Duodenal mucosa (tissue), 2 donors: ENCODE measurements around the gene CDCA4.

ENCODE experiments used
- H3K27ac ChIP-seq: one replicate; pipeline ENCODE4 v1.7.0; 2013; ENCODE audit warnings: low read depth, low read length
- H3K27me3 ChIP-seq, 2 donors: one replicate each; pipeline ENCODE4 v1.7.0; 2013; ENCODE audit warnings: low read length in 2 of 2, control low read depth in 1 of 2; ENCODE audit not compliant: insufficient read depth in 2 of 2, control insufficient read depth in 1 of 2
- H3K36me3 ChIP-seq, 2 donors: one replicate each; pipeline ENCODE4 v1.7.0; 2013; ENCODE audit warnings: low read length in 2 of 2, control low read depth in 1 of 2; ENCODE audit not compliant: insufficient read depth in 2 of 2, control insufficient read depth in 1 of 2
- H3K4me1 ChIP-seq, 2 donors: one replicate each; pipeline ENCODE4 v1.7.0; 2013; ENCODE audit warnings: low read length in 2 of 2, control low read depth in 1 of 2; ENCODE audit not compliant: insufficient read depth in 2 of 2, control insufficient read depth in 1 of 2
- H3K4me3 ChIP-seq, 2 donors: one replicate each; pipeline ENCODE4 v1.7.0; 2013; ENCODE audit warnings: low read length in 2 of 2, low read depth in 1 of 2
- H3K9ac ChIP-seq, 2 donors: one replicate each; pipeline ENCODE4 v1.7.0; 2013; ENCODE audit warnings: low read length in 2 of 2, low read depth in 1 of 2
- H3K9me3 ChIP-seq, 2 donors: one replicate each; pipeline ENCODE4 v1.7.0; 2013; ENCODE audit warnings: low read length in 2 of 2, control low read depth in 1 of 2; ENCODE audit not compliant: control insufficient read depth in 1 of 2

Gene CDCA4

DNA sequence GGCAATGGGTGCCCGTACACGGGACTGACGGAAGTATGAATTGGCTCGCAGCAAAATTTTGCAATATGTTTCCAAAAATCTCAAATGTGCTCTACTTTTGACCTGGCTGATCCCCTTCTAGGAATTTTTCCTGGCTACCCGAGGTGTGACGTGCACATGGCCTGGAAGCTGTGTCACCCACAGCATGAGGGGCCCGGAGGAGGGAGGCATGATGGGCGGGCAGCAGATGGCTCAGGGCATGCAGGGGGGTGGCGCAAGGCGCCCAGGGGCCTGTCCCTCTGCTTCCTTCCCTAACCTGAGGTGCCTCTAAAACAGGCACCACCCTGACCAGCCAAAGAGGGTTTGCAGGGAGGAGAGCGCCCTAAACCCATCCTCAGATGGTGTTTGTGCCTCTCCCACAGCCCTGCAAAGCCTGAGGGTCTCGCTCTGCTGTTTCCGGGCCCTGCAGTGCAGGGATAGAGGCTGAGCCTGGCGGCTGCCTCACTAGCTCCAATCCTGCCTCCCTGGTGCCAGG, 37.7 kb upstream of the CDCA4 start:
- Histone ChIP-seq H3K36me3 (no peaks in the 10 kb centered on the region), H3K4me3 (no peak overlapping the region), H3K4me1 (peaks cover 3 to 27% of the 10 kb centered on the region in 2 donors), H3K9me3 (no peaks in the 10 kb centered on the region), H3K9ac (no peak overlapping the region), H3K27ac (no peak overlapping the region), H3K27me3 (no peaks in the 10 kb centered on the region)

DNA sequence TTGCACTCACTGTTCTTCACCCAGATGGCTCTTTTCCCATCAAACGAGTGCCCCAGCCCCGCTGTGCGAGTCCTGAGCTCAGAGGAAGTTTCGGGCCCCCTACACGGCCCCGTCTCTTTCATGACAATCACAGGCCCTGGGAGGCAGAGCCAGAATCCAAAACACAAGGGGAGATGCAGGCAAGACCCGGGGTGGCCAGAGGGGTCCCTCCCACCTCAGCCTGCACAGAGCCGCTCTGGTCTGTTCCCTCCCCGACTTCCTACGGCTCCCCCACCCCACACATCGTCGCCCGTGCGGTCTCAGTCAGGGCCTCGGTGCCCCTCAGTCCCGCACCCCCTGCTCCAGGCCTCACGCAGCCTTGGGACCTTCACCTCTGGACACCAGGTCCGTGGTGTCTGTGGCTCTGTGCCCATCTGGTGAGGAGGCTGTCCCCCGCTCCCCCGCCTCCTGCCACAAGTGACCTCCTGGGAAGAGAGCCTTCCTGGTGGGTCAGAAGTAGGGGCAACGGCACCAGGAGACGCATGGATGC, 35.5 kb upstream of the CDCA4 start:
- Histone ChIP-seq H3K9me3 (no peaks in the 10 kb centered on the region), H3K9ac (no peak overlapping the region), H3K4me1 (peaks cover 3 to 18% of the 10 kb centered on the region in 2 donors), H3K4me3 (no peak overlapping the region), H3K27me3 (no peaks in the 10 kb centered on the region), H3K27ac (no peak overlapping the region), H3K36me3 (peaks cover 0 to 5% of the 10 kb centered on the region in 2 donors)

- H3K36me3 ChIP-seq = peaks cover 0 to 10% of the 10 kb centered on the region in 2 donors
- no peaks in the 10 kb centered on the region for H3K9me3 ChIP-seq
- peaks cover 4 to 12% of the 10 kb centered on the region in 2 donors for H3K4me1 ChIP-seq
- no peak overlapping the region for H3K9ac ChIP-seq
- no peak overlapping the region for H3K27ac ChIP-seq
- no peaks in the 10 kb centered on the region for H3K27me3 ChIP-seq
- no peak overlapping the region for H3K4me3 ChIP-seq
These were observed 34.9 kb upstream of the CDCA4 start for GRCh38 chr14:105055736-105056302.

- H3K9ac ChIP-seq = no peak overlapping the region
- H3K27ac ChIP-seq = no peak overlapping the region
These were observed 34.5 kb upstream of the CDCA4 start for GRCh38 chr14:105055334-105055733.

GRCh38 chr14:105053996-105054395, 33.1 kb upstream of the CDCA4 start:
- Histone ChIP-seq H3K9ac (no peak overlapping the region), H3K4me1 (peaks cover 10 to 11% of the 10 kb centered on the region in 2 donors), H3K27me3 (no peaks in the 10 kb centered on the region), H3K4me3 (no peak overlapping the region), H3K9me3 (no peaks in the 10 kb centered on the region), H3K36me3 (peaks cover 0 to 10% of the 10 kb centered on the region in 2 donors), H3K27ac (no peak overlapping the region)

More at GRCh38 chr14:105055334-105055733, 34.5 kb upstream of the CDCA4 start:
- H3K36me3 ChIP-seq = peaks cover 0 to 10% of the 10 kb centered on the region in 2 donors
- H3K4me1 ChIP-seq = peaks cover 9 to 12% of the 10 kb centered on the region in 2 donors
- H3K27me3 ChIP-seq = no peaks in the 10 kb centered on the region
- no peak overlapping the region for H3K4me3 ChIP-seq
- H3K9me3 ChIP-seq = no peaks in the 10 kb centered on the region

DNA sequence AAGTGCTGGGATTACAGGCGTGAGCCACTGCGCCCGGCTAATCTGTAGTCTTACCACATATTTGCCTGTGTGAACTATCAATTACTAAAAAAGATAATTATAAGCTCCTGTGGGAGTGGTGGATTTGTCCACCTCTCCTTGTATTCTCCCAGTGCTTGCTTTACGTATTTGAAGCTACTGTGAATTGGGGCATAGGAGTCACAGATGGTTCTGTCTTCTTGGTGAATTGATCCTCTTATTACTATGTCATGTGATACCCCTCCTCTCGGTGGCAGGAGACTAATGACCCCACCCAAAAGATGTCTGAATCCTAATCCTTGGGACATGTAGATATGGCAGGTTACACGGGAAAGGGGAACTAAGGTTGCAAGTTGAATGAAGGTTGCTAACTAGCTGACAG, 32.5 kb upstream of the CDCA4 start:
- no peaks in the 10 kb centered on the region for H3K27me3 ChIP-seq
- peaks cover 10 to 11% of the 10 kb centered on the region in 2 donors for H3K4me1 ChIP-seq

DNA sequence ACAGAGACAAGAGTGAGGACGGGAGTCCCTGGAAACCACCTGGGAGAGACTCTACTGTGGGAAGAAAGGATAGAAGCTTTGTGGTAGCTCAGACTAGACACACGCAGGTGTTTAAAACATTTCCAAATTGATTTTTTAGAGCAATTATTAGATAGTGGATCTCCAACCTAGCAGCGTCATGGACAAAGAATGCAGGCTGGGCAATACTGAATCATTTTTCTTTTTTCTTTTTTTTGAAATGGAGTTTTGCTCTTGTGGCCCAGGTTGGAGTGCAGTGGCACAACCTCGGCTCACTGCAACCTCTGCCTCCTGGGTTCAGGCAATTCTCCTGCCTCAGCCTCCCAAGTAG, 31.2 kb upstream of the CDCA4 start:
- Histone ChIP-seq H3K36me3 (peaks cover 0 to 10% of the 10 kb centered on the region in 2 donors), H3K4me3 (no peak overlapping the region), H3K27me3 (no peaks in the 10 kb centered on the region), H3K4me1 (peaks cover 10 to 11% of the 10 kb centered on the region in 2 donors), H3K27ac (no peak overlapping the region), H3K9ac (no peak overlapping the region), H3K9me3 (no peaks in the 10 kb centered on the region)

More for the DNA sequence above, 32.5 kb upstream of the CDCA4 start:
- no peak overlapping the region for H3K4me3 ChIP-seq
- H3K27ac ChIP-seq = no peak overlapping the region
- H3K36me3 ChIP-seq = peaks cover 0 to 10% of the 10 kb centered on the region in 2 donors
- no peaks in the 10 kb centered on the region for H3K9me3 ChIP-seq
- H3K9ac ChIP-seq = no peak overlapping the region

DNA sequence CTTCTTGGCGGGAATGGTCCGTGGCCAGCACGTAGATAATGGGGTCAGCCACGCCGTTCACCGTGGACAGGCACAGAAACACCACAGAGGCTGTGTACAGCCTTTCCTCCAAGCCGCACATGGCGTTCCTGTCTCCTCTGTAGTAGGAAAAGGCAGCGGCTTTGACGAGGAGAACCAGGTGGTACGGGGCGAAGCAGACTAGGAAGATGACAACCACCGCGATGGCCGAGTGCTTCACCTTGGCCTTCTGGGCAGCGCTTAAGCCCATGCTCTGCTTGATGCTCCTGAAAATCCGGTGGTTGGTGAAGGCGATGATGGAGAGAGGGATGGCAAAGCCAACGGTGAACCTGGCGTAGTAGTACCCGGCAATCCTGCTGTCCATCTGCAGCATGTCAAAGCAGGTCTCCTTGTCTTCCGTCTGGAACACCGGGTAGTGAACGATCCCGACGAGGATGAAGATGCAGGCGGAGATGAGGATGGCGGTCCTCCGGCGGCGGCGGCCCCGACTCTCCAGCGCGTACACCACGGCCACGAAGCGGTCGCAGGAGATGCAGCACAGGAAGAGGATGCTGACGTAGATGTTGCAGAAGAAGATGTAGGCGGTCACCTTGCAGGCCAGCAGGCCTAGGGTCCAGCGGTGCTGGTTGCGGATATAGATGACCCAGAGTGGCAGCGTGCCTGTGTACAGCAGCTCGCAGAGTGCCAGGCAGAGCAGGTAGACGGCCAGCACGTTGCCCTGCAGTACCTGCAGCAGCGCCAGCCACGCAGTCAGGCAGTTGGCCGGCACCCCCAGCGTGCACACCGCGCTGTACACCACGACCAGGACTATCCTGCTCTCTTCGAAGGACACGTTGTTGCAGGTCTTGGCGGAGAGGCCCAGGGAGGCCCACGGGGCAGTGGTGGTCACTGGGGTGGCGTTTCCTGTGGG, 30.6 kb upstream of the CDCA4 start:
- H3K36me3 ChIP-seq = peaks cover 0 to 10% of the 10 kb centered on the region in 2 donors
- H3K27me3 ChIP-seq = no peaks in the 10 kb centered on the region
- H3K9ac ChIP-seq = no peak overlapping the region

GRCh38 chr14:105050551-105050897, 29.6 kb upstream of the CDCA4 start:
- Histone ChIP-seq H3K9me3 (no peaks in the 10 kb centered on the region), H3K27ac (no peak overlapping the region), H3K9ac (no peak overlapping the region), H3K27me3 (no peaks in the 10 kb centered on the region), H3K36me3 (peaks cover 0 to 10% of the 10 kb centered on the region in 2 donors), H3K4me1 (peaks cover 10 to 15% of the 10 kb centered on the region in 2 donors), H3K4me3 (no peak overlapping the region)

More for the DNA sequence above, 30.6 kb upstream of the CDCA4 start:
- no peak overlapping the region for H3K4me3 ChIP-seq
- no peak overlapping the region for H3K27ac ChIP-seq
- peaks cover 10 to 11% of the 10 kb centered on the region in 2 donors for H3K4me1 ChIP-seq
- H3K9me3 ChIP-seq = no peaks in the 10 kb centered on the region
